GM21576 (cell line): ENCODE measurements around the gene ANKRD11.

Experiments used
- ATAC-seq: cut with Tn5 transposase; IDR thresholded peaks from one replicate; pipeline ENCODE4 v1.9.1; 2021; ENCODE audit warnings: mild to moderate bottlenecking, moderate library complexity; ENCODE audit not compliant: unreplicated experiment

ANKRD11 gene

DNA sequence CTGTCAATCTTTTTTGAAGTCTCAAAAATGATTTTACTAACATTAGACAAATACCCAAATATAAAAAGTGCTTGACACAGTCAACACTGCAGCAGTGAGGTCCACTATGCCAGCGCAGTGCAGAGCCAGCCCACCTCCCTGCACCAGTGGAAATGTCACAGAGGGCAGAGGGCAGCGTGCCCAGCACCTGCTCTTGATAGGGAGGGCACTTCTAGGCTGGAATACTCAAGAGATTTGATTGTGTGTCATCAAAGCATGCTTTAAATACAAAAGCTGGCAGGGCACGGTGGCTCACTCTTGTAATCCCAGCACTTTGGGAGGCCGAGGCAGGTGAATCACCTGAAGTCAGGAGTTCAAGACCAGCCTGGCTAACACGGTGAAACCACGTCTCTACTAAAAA lies 136.0 kb downstream of the ANKRD11 start:
- no peak for ATAC-seq

GRCh38 chr16:89352091-89352681 lies 138.2 kb downstream of the ANKRD11 start:
- ATAC-seq = no peak

DNA sequence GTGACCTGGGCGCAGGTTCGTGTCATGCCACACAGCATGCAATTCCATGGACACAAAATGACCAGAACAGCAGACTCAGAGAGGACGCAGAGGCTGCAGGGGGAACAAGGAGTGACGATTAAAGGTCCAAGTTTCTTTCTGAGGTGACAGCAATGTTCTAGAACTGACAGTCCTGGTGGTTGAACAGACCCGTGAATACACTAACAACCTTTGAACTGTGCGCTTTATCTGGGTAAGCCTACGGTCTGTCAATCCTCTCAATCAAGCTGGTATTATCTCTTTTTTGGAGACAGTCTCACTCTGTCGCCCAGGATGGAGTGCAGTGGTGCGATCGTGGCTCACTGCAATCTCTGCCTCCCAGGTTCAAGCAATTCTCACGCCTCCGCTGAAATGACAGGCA lies 138.7 kb downstream of the ANKRD11 start:
- no peak for ATAC-seq

GRCh38 chr16:89350701-89351380 lies 139.5 kb downstream of the ANKRD11 start:
- ATAC-seq = no peak

DNA sequence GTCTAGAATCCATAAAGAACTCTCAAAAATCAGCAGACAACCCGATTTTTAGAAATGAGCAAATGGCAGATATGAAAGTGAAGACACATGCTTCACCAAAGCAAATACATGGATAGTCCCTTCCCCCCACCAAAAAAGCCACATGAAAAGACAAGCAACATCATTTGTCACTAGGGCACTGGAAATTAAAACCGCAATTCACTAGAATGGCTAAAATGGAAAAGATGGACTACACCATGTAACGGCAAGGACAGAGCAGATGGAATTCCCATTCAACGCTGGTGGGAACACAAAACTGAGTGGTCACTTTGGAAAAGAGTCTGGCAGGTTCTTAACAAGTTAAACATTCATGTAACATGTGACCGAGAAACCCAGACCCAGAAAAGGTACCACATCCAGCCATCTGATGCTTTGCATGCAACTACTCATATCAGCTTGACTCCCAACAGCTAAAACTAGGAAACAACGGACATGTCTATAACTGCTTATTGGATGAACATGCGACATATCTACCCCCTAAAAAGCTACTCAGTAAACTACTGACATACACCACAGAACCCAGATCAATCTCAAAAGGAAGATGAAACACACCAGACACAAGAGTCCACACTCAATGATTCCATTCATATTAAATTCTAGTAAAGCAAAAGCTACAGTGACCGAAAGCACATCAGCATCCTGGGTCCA lies 140.3 kb downstream of the ANKRD11 start:
- ATAC-seq = no peak

GRCh38 chr16:89347807-89348206 lies 142.6 kb downstream of the ANKRD11 start:
- ATAC-seq = no peak

DNA sequence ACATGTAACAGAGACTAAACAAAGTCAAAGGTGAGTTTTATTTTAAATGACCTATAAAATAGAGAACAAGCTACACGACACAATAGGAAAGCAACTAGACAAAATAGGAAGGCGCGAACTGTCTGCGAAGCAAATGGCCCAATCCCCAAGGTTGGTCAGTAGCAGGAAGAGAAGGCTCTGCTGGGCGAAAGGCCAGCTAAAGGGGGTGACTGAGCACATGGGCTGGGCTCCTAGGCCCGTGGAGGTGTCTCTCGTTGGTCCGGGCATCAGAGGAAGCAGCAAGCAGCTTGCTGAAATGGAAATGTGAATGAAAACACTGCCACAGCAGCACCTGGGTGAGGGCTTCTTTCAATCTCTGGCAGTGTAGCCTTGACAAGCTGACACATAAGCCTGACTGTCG lies 143.5 kb downstream of the ANKRD11 start:
- ATAC-seq = no peak

DNA sequence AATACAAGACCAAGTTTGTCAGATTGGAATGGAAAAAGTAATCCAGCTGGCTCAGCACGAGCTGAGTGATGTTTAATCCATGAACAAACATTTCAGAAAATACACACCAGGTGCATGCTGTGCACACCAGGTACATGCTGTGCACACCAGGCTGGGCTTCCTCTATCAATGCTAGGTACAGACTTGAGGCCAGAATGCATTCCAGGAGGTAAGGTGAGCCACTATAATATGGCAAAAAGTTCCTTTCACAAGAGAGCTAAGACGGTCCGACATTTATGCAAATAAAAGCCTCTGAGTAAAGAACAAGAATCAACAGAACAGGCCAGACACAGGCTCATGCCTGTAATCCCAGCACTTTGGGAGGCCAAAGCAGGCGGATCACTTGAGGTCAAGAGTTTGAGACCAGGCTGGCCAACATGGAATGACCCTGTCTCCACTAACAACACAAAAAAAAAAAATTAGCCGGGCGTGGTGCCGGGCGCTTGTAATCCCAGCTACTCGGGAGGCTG lies 144.7 kb downstream of the ANKRD11 start:
- ATAC-seq = no peak

- no peak for ATAC-seq
These were observed 145.3 kb downstream of the ANKRD11 start for GRCh38 chr16:89344846-89345611.

DNA sequence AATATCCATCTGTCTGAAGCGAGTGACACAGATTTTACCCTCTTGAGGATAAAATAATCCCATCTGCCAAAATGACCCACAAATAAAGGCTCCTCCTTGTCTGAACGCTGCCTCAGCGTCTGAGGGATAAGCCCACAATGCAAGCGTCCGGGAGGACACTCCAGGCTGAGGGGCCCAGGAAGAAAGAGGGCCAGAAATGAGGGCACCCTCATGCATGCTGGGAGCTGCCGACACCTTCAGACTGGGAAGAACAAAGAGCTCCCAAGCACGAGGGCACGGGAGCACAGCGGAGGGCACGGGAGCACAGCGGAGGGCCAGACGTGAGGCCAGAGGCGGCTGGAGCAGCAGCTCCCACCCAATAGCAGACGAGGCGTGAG lies 145.9 kb downstream of the ANKRD11 start:
- ATAC-seq = no peak

DNA sequence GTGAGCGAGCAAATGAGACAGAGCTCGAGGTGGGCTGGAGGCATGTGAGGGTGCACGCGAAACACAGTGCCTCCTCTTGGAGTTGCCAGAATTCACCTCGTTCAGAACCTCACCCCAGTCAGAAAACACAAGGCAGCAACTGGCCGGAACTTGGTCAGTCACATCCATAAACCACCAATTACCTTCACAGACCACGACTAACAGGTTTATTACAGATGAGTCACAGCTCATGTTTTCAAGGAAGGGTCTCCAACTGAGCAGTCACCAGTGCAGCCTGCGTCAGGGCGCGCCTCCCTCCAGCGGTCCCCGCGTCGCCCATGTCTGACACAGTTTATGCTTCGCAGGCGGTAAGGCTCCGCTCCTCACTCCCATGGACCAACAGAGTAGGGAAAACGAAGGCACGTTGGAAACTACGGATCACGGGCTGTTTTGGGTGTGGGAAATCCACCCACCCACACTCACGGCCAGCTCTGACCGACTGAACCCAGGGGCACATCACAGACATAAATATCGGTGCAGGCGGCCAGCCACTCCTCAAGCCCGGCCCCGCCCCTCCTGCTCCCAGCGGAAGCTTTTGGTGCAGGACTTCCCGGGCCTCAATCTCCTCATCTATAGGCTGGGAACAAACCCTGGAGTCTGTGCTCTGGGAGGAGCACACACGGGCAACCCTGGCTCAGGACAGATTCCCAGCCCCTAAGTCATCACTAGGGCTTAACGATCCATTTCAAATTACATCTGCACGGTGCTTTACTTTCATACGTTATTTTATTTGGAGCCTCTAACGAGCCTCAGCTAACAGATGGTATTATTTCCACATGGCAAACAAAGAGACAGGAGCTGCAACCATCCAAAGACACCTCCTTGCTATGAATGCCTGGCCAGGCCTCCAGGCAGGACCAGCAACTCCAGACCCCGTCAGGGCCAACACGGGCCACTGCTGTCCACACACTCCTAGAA lies 146.6 kb downstream of the ANKRD11 start:
- no peak for ATAC-seq

DNA sequence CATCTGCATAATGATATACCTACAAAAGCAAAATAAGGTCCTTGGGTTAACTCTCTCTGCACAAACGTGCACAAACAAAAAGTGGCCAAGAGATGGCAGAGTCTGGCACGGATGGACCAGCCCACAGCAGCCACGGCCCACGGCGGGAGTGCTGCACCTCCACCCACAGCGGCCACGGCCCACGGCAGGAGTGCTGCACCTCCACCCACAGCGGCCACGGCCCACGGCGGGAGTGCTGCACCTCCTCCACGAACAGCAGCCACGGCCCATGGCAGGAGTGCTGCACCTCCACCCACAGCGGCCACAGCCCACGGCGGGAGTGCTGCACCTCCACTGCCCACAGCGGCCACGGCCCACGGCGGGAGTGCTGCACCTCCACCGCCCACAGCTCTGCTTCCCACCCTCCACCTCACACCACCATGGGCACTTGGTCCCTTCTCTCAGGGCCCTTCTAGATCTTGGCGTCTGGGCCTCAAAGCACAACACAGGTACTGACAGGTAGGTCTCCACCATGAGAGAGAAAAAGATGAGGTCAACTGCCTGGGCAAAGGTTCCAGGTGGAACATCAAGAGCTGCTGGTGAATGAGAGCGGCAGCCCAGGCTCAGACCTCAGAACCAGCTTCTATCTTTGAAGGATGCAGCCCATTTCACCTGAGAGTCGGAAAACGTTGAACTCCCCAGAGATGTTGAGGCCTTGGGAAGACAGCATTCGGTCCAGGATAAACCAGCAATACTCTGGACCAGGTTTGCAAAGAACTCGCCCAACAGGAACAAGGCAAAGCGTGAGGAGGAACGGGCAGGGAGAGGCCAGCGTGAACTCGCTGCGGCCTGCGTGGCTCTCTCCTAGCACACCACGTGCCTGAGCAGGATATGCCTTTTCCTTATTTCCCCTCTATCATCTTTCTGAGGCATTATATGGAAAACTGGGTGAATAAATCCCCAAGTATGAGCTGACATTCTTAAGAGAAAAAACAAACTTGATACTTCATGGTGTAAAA lies 148.4 kb downstream of the ANKRD11 start:
- ATAC-seq = no peak

DNA sequence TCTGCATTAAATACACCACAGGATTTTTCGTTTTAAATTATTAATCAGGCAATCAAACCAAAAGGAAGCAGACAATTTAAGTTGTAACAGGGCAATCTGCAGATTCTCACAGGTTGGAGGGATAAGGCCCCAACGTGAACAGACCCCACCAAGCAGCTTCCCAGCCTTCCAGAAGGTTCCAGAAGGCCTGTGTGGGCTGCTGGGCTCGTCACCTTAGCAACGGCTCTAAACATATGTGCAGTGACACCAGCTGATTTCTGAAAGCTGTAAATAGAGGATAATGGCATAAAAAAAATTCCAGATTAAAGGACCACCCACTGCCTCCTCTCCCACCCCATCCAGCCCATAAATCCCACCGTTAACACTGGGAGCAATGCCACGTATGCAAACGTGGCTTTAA lies 149.1 kb downstream of the ANKRD11 start:
- no peak for ATAC-seq

- ATAC-seq = no peak
These were observed 151.5 kb downstream of the ANKRD11 start for GRCh38 chr16:89338863-89339262.

- no peak for ATAC-seq
These were observed 152.4 kb downstream of the ANKRD11 start for GRCh38 chr16:89337965-89338364.

DNA sequence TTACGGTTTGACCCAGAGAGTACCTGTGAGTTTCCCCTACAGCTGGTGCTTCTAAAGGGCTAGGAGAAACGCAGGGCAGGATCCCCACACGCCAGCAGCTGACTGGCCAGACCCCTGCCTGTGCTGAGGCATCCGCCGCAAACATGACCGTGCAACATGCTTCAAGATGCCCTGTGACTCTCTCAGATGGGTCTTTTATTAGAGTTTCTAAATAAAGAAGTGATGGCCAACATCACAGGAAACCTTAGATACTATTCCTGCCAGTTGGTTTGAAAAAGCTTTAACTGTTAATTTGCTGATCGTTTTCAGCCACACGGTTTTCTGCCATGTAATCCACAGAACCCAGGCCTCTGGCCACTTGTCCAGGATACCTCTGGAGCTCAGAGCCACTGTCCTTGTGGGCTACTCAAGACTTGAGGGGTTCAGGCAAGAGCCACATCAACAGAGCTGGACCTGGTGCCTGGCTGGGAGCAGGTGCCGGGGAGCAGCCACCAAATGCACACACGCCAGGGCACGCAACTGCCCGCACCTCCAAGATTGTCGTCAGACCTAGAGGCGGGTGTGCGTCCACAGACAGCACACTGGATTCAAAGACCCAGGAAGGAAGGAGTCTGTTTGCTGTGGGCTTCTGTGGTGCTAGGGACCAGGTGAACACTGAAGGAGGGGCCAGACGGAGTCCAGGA lies 154.4 kb downstream of the ANKRD11 start:
- no peak for ATAC-seq

DNA sequence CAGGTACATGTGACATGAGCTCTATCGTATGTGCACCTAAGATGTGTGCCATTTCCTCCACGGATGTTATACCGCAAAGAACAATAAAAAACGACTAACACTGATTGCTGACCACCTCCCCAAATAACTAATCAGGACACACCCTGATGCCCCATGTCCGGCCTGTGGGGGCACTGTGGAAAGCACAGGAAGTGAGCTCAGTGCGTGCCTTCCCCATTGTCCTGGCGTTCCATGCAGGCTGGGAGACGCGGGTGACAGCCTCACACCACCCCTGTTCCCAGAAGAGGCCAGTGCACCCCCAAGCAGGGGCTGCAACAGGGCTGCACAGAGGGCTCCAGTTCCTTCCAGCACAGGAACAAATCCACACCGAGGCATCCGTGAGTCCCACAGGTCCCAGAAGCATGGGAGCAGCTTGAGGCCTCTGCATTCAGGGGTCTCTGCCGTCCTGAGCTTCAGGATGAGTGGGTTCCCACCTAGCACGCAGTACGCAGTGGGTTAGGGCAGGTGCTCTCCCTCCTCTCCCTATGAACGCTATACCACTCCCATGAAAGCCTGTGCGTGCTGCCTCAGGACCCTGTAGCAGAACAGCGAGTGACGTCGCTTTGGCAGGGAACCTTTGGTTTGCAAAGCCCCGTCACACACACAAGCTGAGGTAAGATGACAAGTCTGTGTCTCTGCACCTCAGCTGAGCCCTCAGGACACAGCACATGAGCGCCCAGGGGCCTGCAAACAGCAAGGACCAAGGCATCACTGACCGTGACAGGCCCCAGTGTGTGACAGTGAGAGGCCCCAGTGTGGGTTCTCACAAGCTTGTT lies 155.2 kb downstream of the ANKRD11 start:
- ATAC-seq = no peak

DNA sequence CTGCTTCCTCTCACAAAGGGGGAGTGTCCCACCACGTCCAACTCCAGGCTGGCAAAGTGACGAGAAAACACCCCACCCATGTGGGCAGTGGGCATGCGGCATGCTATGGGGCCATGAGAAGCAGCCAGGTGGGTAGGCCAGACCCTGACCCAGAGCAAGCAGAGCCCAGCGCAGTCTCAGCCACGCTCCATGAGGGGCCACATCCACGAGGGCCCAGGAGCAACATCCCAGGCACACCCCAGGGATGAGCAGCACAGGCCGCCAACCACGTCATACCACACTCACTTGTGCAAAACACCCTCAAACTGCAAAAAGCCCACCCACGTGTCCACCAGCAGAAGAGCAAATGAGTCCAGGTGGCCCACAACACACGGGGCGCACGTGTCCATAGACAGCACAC lies 155.9 kb downstream of the ANKRD11 start:
- no peak for ATAC-seq
